Panc1 (cell line): Measurements from ENCODE around the gene GRHL3. TPM values are rescaled to one million over a fixed set of nuclear protein-coding genes. Genes with fewer than 3 reads are reported as not detected.
A peak's percentile ranks its signal among the peaks of the same experiment; 100 is the strongest.

ENCODE experiments used
- ATAC-seq: fragments of 200-7000 bp; cut with Tn5 transposase; 2 replicates; pipeline ENCODE4 v1.9.1; 2020; ENCODE audit warnings: mild to moderate bottlenecking, moderate library complexity
- BruUV-seq: library from RNA; stranded (reverse); fragments of 400-500 nt; replicated peaks from 2 replicates; lab custom pipeline; 2021; lab: Mats Ljungman, UMichigan
- CTCF ChIA-PET: fragments of 300-600 bp; sonication (Branson Sonifier 250); formaldehyde crosslinking; loops from one replicate; lab custom pipeline; 2022; ENCODE audit warnings: antibody characterized with exemption; lab: Charles Lee
- POLR2A ChIA-PET: fragments of 300-600 bp; sonication (Branson Sonifier 250); formaldehyde crosslinking; loops from one replicate; lab custom pipeline; 2022; ENCODE audit warnings: antibody characterized with exemption; lab: Charles Lee
- DNase-seq: peaks from one replicate; pipeline ENCODE4 v3.0.0-alpha.2; 2010; ENCODE audit warnings: low read depth, low spot score
- H3K27ac ChIP-seq: 2 replicates; pipeline ENCODE4 v1.5.1; 2011; ENCODE audit warnings: mild to moderate bottlenecking, low read length, inconsistent platforms
- H3K27me3 ChIP-seq: fragments of 200-500 bp; sonication (Bioruptor generic); 2 replicates; pipeline ENCODE4 v1.6.0; 2014; ENCODE audit warnings: low read length, inconsistent platforms; ENCODE audit not compliant: control insufficient read depth, insufficient read depth
- H3K36me3 ChIP-seq: fragments of 200-500 bp; sonication (Bioruptor generic); 2 replicates; pipeline ENCODE4 v1.5.1; 2014; ENCODE audit warnings: inconsistent platforms, mild to moderate bottlenecking, low read length, moderate library complexity; ENCODE audit not compliant: control insufficient read depth, insufficient read depth
- H3K4me1 ChIP-seq: 2 replicates; pipeline ENCODE4 v1.5.1; 2011; ENCODE audit warnings: inconsistent platforms, mild to moderate bottlenecking, low read length, moderate library complexity; ENCODE audit not compliant: control insufficient read depth, insufficient read depth
- H3K4me3 ChIP-seq, 2 experiments: 2 replicates each; pipeline ENCODE4 v1.5.1; 2011 to 2012; ENCODE audit warnings: low read depth in 2 of 2, low read length in 2 of 2, mild to moderate bottlenecking in 2 of 2, inconsistent platforms in 1 of 2, moderate library complexity in 1 of 2
- H3K9me3 ChIP-seq: fragments of 200-500 bp; sonication (Bioruptor generic); 2 replicates; pipeline ENCODE4 v1.5.1; 2014; ENCODE audit warnings: low read depth, mild to moderate bottlenecking, inconsistent platforms, low read length, moderate library complexity; ENCODE audit not compliant: control insufficient read depth, insufficient read depth
- POLR2AphosphoS5 ChIP-seq: IDR thresholded peaks from 2 replicates; pipeline ENCODE4 v1.6.1; 2012; ENCODE audit warnings: mild to moderate bottlenecking, low read depth, low read length, moderate library complexity
- SIN3A ChIP-seq: IDR thresholded peaks from 2 replicates; pipeline ENCODE4 v1.6.1; 2012; ENCODE audit warnings: low read depth, mild to moderate bottlenecking, low read length, moderate library complexity, borderline replicate concordance; ENCODE audit not compliant: insufficient read depth
- TCF7L2 ChIP-seq: IDR thresholded peaks from 2 replicates; pipeline ENCODE4 v1.6.1; 2011; ENCODE audit warnings: mild to moderate bottlenecking, low read depth, low read length, inconsistent platforms
- in situ Hi-C: cut with HindIII; loops from 2 replicates; pipeline ENCODE4 v1.10.0; 2016; ENCODE audit warnings: low sequenced_read_pairs, low pct_unique_long_range_greater_than_20kb
- intact Hi-C: fragments of 100-400 bp; cut with micrococcal nuclease; formaldehyde crosslinking; loops from one replicate; pipeline ENCODE4 v1.10.0; 2022; ENCODE audit not compliant: unreplicated experiment
- total RNA-seq: library from RNA; stranded (reverse); gene quantifications from one replicate; pipeline ENCODE4 v1.2.1, GENCODE V29; 2021; ENCODE audit not compliant: unreplicated experiment
- TF ChIP-seq, protein P1 (sequence below), 2 experiments: IDR thresholded peaks; 2 replicates each; pipeline ENCODE4 v1.6.1; 2011 to 2012; ENCODE audit warnings: low read depth in 2 of 2, control low read depth in 1 of 2, low read length in 1 of 2, mild to moderate bottlenecking in 1 of 2, moderate library complexity in 1 of 2; ENCODE audit not compliant: insufficient read depth in 1 of 2
- TF ChIP-seq, protein P2 (sequence below): fragments of 450-650 bp; IDR thresholded peaks from 2 replicates; pipeline ENCODE4 v1.5.1; 2017; ENCODE audit warnings: mild to moderate bottlenecking

GRHL3 gene
- total RNA-seq, 1 experiment from 2014 or later: 16.7 TPM

DNA sequence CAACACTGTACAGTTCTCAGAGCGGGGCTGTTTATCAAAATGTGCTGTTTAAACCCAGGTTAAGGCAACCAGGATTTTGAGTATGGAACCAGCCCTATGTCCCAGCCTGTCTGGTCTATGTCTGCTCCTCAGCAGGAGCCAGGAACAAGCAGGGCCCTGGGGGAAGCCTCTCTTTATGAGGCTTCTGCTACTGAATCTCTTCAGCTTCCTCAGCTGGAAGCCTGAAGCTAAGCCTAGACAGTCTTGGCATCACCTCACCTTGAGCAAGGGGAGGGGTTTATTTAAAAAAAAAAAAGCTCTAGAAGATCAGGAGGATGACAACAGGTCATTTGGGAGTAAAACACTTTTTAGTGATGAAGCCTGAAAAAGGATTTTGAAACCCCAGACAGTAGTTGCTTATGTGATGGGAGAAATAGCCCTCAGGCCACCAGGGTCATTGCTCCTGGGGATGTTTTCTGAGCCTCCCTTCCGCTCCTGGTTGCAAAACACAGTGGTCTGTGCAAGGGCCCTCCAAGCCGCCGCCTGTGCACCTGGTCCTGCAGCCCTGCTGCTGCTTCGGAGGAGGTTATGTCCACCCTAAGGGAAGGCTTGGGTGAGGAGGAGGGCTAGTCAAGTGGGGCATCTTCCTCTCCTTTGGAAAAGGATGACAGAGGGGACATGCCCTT, 21.8 kb upstream of the GRHL3 start:
- Histone ChIP-seq H3K4me3 (no peak overlapping the region), H3K9me3 (no peaks in the 10 kb centered on the region), H3K27ac (peak overlapping the region; percentile 55; the same call in 1 of the 2 replicates), H3K36me3 (no peaks in the 10 kb centered on the region), H3K4me1 (peaks cover 10% of the 10 kb centered on the region), H3K27me3 (no peaks in the 10 kb centered on the region)
- in situ Hi-C loops (no loop called here), intact Hi-C loops (no loop called here)
- no peak for TF ChIP-seq POLR2AphosphoS5
- no peak for TF ChIP-seq TCF7L2
- TF ChIP-seq, protein P1, sequence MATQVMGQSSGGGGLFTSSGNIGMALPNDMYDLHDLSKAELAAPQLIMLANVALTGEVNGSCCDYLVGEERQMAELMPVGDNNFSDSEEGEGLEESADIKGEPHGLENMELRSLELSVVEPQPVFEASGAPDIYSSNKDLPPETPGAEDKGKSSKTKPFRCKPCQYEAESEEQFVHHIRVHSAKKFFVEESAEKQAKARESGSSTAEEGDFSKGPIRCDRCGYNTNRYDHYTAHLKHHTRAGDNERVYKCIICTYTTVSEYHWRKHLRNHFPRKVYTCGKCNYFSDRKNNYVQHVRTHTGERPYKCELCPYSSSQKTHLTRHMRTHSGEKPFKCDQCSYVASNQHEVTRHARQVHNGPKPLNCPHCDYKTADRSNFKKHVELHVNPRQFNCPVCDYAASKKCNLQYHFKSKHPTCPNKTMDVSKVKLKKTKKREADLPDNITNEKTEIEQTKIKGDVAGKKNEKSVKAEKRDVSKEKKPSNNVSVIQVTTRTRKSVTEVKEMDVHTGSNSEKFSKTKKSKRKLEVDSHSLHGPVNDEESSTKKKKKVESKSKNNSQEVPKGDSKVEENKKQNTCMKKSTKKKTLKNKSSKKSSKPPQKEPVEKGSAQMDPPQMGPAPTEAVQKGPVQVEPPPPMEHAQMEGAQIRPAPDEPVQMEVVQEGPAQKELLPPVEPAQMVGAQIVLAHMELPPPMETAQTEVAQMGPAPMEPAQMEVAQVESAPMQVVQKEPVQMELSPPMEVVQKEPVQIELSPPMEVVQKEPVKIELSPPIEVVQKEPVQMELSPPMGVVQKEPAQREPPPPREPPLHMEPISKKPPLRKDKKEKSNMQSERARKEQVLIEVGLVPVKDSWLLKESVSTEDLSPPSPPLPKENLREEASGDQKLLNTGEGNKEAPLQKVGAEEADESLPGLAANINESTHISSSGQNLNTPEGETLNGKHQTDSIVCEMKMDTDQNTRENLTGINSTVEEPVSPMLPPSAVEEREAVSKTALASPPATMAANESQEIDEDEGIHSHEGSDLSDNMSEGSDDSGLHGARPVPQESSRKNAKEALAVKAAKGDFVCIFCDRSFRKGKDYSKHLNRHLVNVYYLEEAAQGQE (IDR thresholded peaks at IDR 0.05; ENCODE audit: insufficient read depth in 1 of 2, low read depth in 2 of 2, low read length in 1 of 2): no peak
- no peak for TF ChIP-seq SIN3A
- TF ChIP-seq, protein P2, sequence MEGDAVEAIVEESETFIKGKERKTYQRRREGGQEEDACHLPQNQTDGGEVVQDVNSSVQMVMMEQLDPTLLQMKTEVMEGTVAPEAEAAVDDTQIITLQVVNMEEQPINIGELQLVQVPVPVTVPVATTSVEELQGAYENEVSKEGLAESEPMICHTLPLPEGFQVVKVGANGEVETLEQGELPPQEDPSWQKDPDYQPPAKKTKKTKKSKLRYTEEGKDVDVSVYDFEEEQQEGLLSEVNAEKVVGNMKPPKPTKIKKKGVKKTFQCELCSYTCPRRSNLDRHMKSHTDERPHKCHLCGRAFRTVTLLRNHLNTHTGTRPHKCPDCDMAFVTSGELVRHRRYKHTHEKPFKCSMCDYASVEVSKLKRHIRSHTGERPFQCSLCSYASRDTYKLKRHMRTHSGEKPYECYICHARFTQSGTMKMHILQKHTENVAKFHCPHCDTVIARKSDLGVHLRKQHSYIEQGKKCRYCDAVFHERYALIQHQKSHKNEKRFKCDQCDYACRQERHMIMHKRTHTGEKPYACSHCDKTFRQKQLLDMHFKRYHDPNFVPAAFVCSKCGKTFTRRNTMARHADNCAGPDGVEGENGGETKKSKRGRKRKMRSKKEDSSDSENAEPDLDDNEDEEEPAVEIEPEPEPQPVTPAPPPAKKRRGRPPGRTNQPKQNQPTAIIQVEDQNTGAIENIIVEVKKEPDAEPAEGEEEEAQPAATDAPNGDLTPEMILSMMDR: no peak
- DNase-seq (no peak), ATAC-seq (no peak)
- BruUV-seq: no TSS peak
- POLR2A ChIA-PET: interaction anchor here (0.7 kb wide), 1 partner anchor 8 kb away, joined by 3 read pairs; no protein-coding TSS in a partner anchor
- CTCF ChIA-PET: interaction anchor here (0.7 kb wide), 1 partner anchor 147 kb away, joined by 3 read pairs; no protein-coding TSS in a partner anchor

DNA sequence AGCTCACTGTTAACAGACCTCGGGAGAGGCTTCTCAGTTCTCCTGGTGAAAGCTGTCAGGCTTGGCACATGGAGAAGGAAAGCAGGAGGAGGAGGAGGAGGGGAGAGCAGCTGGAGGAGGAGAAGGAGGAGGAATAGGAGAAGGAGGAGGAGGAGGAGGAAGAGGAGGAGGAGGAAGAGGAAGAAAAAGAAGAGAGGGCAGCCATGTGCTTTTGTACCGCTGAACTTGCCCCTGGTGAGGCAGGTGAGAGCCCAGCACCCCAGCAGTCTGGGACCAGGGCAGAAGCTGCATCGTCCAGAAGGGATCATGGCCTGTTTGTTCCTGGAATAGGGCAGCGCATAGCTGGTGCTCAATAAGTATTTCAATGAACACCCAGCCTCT, 21.3 kb upstream of the GRHL3 start:
- TF ChIP-seq, protein P2: no peak
- no peak for TF ChIP-seq SIN3A
- no peak for TF ChIP-seq TCF7L2
- TF ChIP-seq, protein P1 (IDR thresholded peaks at IDR 0.05; ENCODE audit: insufficient read depth in 1 of 2, low read depth in 2 of 2, low read length in 1 of 2): no peak
- TF ChIP-seq POLR2AphosphoS5: no peak
- ATAC-seq (no peak), DNase-seq (no peak)
- intact Hi-C loops (no loop called here), in situ Hi-C loops (no loop called here)
- no TSS peak for BruUV-seq
- Histone ChIP-seq H3K4me3 (no peak overlapping the region), H3K27me3 (no peaks in the 10 kb centered on the region), H3K4me1 (peaks cover 10% of the 10 kb centered on the region), H3K36me3 (no peaks in the 10 kb centered on the region), H3K9me3 (no peaks in the 10 kb centered on the region), H3K27ac (no peak overlapping the region)
- POLR2A ChIA-PET: interaction anchor here (0.7 kb wide), 1 partner anchor 8 kb away, joined by 3 read pairs; no protein-coding TSS in a partner anchor
- CTCF ChIA-PET: no interaction called here
